ENCODE measurements around the gene KRTAP19-8. TPM values are rescaled to one million over a fixed set of nuclear protein-coding genes. Genes with fewer than 3 reads are reported as not detected.

Gene KRTAP19-8
- polyA plus RNA-seq, 1 donor (not counting 4 experiments of a cell fraction or from before 2014, with no cell fraction given), result not detected

- peak; percentile 46 for FAIRE-seq
- no peak for DNase-seq (ENCODE audit: low read depth, low spot score)
- H3K27me3 ChIP-seq (ENCODE audit: control insufficient read depth, extremely low read depth, insufficient read depth, low read length), result no peaks in the 10 kb centered on the region
Observed at GRCh38 chr21:30996728-30997127, 41.5 kb downstream of the KRTAP19-8 start.

GRCh38 chr21:30994932-30995331, 43.3 kb downstream of the KRTAP19-8 start:
- no peak overlapping the region for H2AFZ ChIP-seq (ENCODE audit: control insufficient read depth, low read length)
- no peak for TF ChIP-seq CTCF (optimal IDR thresholded peaks at IDR 0.05 in 1 of 3, IDR thresholded peaks at IDR 0.05 in 1 of 3, conservative IDR thresholded peaks at IDR 0.05 in 1 of 3; ENCODE audit: extremely low read depth in 1 of 3, insufficient read depth in 2 of 3, low read length in 3 of 3)
- H3K36me3 ChIP-seq (ENCODE audit: control insufficient read depth in 2 of 2, extremely low read depth in 1 of 2, insufficient read depth in 2 of 2, low read length in 2 of 2), result no peaks in the 10 kb centered on the region
- no peaks in the 10 kb centered on the region for H3K27me3 ChIP-seq (ENCODE audit: control insufficient read depth, extremely low read depth, insufficient read depth, low read length)
- H3K27ac ChIP-seq (ENCODE audit: control insufficient read depth, insufficient read depth, low read length), result no peak overlapping the region
- H3K4me1 ChIP-seq (ENCODE audit: control insufficient read depth, extremely low read depth, insufficient read depth, low read length), result no peaks in the 10 kb centered on the region
- no peak overlapping the region for H3K9ac ChIP-seq (ENCODE audit: control insufficient read depth, extremely low read depth, insufficient read depth, low read length)
- FAIRE-seq (no peak), DNase-seq (ENCODE audit: low read depth, low spot score) (no peak)
- dilution Hi-C loops (cut with MboI; ENCODE audit: extremely low pct_ligation_motif_present, low sequenced_read_pairs), result no loop called here
- H3K4me3 ChIP-seq (ENCODE audit: control insufficient read depth in 2 of 3, extremely low read depth in 1 of 3, insufficient read depth in 2 of 3, low read depth in 1 of 3, low read length in 3 of 3), result no peak overlapping the region
- H3K79me2 ChIP-seq (ENCODE audit: control insufficient read depth, insufficient read depth, low read length), result no peaks in the 10 kb centered on the region
- H3K9me3 ChIP-seq (ENCODE audit: control insufficient read depth, low read depth, low read length), result no peaks in the 10 kb centered on the region
- H3K4me2 ChIP-seq (ENCODE audit: control insufficient read depth, extremely low read depth, insufficient read depth, low read depth, low read length), result no peak overlapping the region
- no peaks in the 10 kb centered on the region for H3K9me1 ChIP-seq (ENCODE audit: control insufficient read depth, extremely low read depth, insufficient read depth, low read length)
- H4K20me1 ChIP-seq (ENCODE audit: control insufficient read depth, extremely low read depth, insufficient read depth, low read length), result no peaks in the 10 kb centered on the region

More at GRCh38 chr21:30996728-30997127, 41.5 kb downstream of the KRTAP19-8 start:
- H3K27ac ChIP-seq (ENCODE audit: control insufficient read depth, insufficient read depth, low read length), result no peak overlapping the region
- no peaks in the 10 kb centered on the region for H3K36me3 ChIP-seq (ENCODE audit: control insufficient read depth in 2 of 2, extremely low read depth in 1 of 2, insufficient read depth in 2 of 2, low read length in 2 of 2)
- H3K4me1 ChIP-seq (ENCODE audit: control insufficient read depth, extremely low read depth, insufficient read depth, low read length), result no peaks in the 10 kb centered on the region
- dilution Hi-C loops (cut with MboI; ENCODE audit: extremely low pct_ligation_motif_present, low sequenced_read_pairs), result no loop called here
- no peak overlapping the region for H3K4me2 ChIP-seq (ENCODE audit: control insufficient read depth, extremely low read depth, insufficient read depth, low read depth, low read length)
- TF ChIP-seq CTCF (optimal IDR thresholded peaks at IDR 0.05 in 1 of 3, IDR thresholded peaks at IDR 0.05 in 1 of 3, conservative IDR thresholded peaks at IDR 0.05 in 1 of 3; ENCODE audit: extremely low read depth in 1 of 3, insufficient read depth in 2 of 3, low read length in 3 of 3) (no peak), EZH2 (IDR thresholded peaks at IDR 0.05; ENCODE audit: low read length) (no peak)
- H3K4me3 ChIP-seq (ENCODE audit: control insufficient read depth in 2 of 3, extremely low read depth in 1 of 3, insufficient read depth in 2 of 3, low read depth in 1 of 3, low read length in 3 of 3), result no peak overlapping the region
- no peaks in the 10 kb centered on the region for H4K20me1 ChIP-seq (ENCODE audit: control insufficient read depth, extremely low read depth, insufficient read depth, low read length)
- no peaks in the 10 kb centered on the region for H3K79me2 ChIP-seq (ENCODE audit: control insufficient read depth, insufficient read depth, low read length)
- H3K9me3 ChIP-seq (ENCODE audit: control insufficient read depth, low read depth, low read length), result no peaks in the 10 kb centered on the region
- H3K9ac ChIP-seq (ENCODE audit: control insufficient read depth, extremely low read depth, insufficient read depth, low read length), result no peak overlapping the region
- no peak overlapping the region for H2AFZ ChIP-seq (ENCODE audit: control insufficient read depth, low read length)
- H3K9me1 ChIP-seq (ENCODE audit: control insufficient read depth, extremely low read depth, insufficient read depth, low read length), result no peaks in the 10 kb centered on the region
